Cardiac fibroblast (primary cell): ENCODE measurements around the gene POLR2I.

Experiments used
- DNase-seq, 2 donors: peaks; one replicate each; pipeline versions ENCODE4 v3.0.0 to v3.0.0-alpha.2; 2010; ENCODE audit warnings: low read depth in 2 of 2
- H3K4me3 ChIP-seq, 2 donors: replicated peaks in 1 of 2; 1 replicate in 1 of 2; 2 replicates in 1 of 2; pipeline ENCODE4 v1.5.1; 2011; ENCODE audit warnings: low read depth in 2 of 2, low read length in 2 of 2, mild to moderate bottlenecking in 2 of 2, moderate library complexity in 1 of 2
- CTCF ChIP-seq: IDR thresholded peaks from one replicate; pipeline ENCODE4 v1.5.1; 2011; ENCODE audit warnings: low read depth, mild to moderate bottlenecking, low read length, inconsistent platforms

POLR2I gene

GRCh38 chr19:36151144-36152018 lies 36.7 kb upstream of the POLR2I start:
- peak overlapping the region; percentile 51 to 64 for H3K4me3 ChIP-seq
- DNase-seq = peak; percentile 34 to 42
- no peak for TF ChIP-seq CTCF

GRCh38 chr19:36150586-36150985 lies 35.9 kb upstream of the POLR2I start:
- TF ChIP-seq CTCF = no peak
- no peak for DNase-seq
- no peak overlapping the region for H3K4me3 ChIP-seq

- no peak for TF ChIP-seq CTCF
- DNase-seq = no peak
- no peak overlapping the region for H3K4me3 ChIP-seq
Observed at GRCh38 chr19:36149673-36150406, 35.2 kb upstream of the POLR2I start.

- no peak for DNase-seq
- H3K4me3 ChIP-seq = no peak overlapping the region
- no peak for TF ChIP-seq CTCF
Observed at GRCh38 chr19:36144624-36145023, 29.9 kb upstream of the POLR2I start.

- TF ChIP-seq CTCF = no peak
- no peak overlapping the region for H3K4me3 ChIP-seq
- no peak for DNase-seq
Observed at GRCh38 chr19:36142496-36142895, 27.8 kb upstream of the POLR2I start.

GRCh38 chr19:36142046-36142445 lies 27.4 kb upstream of the POLR2I start:
- no peak for TF ChIP-seq CTCF
- DNase-seq = no peak
- no peak overlapping the region for H3K4me3 ChIP-seq
